ENCODE results near the gene MLXIPL. TPM values are rescaled to one million over a fixed set of nuclear protein-coding genes. Genes with fewer than 3 reads are reported as not detected.
A peak's percentile ranks its signal among the peaks of the same experiment; 100 is the strongest.

MLXIPL gene
- total RNA-seq, 4 donors from 2014 or later, result 7.7 to 56.2 (median 17.5) TPM

DNA sequence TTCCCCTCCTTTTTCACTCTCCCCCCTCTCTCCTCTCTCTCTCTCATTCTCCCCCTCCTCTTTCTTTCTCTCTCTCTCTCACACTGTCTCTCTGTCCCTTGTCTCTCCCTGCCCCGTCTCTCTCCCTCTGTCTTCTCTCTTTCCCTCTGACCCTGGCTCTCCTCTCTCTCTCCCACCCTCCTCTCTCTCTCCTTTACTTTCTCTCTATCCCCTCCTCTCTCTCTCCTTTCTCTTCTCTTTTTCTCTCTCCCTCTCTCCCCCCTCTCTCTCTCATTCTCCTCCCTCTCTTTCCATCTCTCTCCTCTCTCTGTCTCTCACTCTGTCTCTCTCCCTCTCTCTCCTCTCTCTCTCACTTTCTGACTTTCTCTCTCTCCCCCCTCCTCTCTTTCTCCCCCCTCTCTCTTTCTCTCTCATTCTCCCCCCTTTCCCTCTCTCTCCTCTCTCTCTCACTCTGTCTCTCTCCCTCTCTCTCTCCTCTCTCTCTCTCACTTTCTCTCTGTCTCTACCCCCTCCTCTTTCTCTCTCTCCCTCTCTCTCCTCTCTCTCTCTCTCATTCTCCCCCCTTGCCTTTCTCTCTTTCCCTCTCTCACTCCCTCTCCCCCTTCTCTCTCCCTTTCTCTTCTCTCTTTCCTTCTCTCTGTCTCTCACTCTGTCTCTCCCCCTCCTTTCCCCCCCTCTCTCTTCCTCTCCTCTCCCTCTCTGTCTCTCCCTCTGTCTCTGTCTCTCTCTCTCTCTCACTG is 24.4 kb upstream of the MLXIPL start:
- ATAC-seq, result no peak
- no peaks in the 10 kb centered on the region for H3K9me3 ChIP-seq
- H3K27ac ChIP-seq, result no peak overlapping the region
- no peak overlapping the region for H3K4me3 ChIP-seq
- peaks cover 90% of the 10 kb centered on the region for H3K27me3 ChIP-seq
- H3K4me1 ChIP-seq, result peaks cover 0 to 11% (median 3%) of the 10 kb centered on the region in 3 donors
- H3K36me3 ChIP-seq, result no peaks in the 10 kb centered on the region
- WGBS, 2 donors (ENCODE audit: low coverage in 1 of 2), result 29 to 36% methylated on average over 1 of the region's 1 CpG
- TF ChIP-seq EP300 (IDR thresholded peaks at IDR 0.05) (no peak), POLR2A (IDR thresholded peaks at IDR 0.05) (no peak), POLR2AphosphoS5 (IDR thresholded peaks at IDR 0.05) (no peak)
- TF ChIP-seq, protein P1, sequence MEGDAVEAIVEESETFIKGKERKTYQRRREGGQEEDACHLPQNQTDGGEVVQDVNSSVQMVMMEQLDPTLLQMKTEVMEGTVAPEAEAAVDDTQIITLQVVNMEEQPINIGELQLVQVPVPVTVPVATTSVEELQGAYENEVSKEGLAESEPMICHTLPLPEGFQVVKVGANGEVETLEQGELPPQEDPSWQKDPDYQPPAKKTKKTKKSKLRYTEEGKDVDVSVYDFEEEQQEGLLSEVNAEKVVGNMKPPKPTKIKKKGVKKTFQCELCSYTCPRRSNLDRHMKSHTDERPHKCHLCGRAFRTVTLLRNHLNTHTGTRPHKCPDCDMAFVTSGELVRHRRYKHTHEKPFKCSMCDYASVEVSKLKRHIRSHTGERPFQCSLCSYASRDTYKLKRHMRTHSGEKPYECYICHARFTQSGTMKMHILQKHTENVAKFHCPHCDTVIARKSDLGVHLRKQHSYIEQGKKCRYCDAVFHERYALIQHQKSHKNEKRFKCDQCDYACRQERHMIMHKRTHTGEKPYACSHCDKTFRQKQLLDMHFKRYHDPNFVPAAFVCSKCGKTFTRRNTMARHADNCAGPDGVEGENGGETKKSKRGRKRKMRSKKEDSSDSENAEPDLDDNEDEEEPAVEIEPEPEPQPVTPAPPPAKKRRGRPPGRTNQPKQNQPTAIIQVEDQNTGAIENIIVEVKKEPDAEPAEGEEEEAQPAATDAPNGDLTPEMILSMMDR (IDR thresholded peaks at IDR 0.05), result no peak

DNA sequence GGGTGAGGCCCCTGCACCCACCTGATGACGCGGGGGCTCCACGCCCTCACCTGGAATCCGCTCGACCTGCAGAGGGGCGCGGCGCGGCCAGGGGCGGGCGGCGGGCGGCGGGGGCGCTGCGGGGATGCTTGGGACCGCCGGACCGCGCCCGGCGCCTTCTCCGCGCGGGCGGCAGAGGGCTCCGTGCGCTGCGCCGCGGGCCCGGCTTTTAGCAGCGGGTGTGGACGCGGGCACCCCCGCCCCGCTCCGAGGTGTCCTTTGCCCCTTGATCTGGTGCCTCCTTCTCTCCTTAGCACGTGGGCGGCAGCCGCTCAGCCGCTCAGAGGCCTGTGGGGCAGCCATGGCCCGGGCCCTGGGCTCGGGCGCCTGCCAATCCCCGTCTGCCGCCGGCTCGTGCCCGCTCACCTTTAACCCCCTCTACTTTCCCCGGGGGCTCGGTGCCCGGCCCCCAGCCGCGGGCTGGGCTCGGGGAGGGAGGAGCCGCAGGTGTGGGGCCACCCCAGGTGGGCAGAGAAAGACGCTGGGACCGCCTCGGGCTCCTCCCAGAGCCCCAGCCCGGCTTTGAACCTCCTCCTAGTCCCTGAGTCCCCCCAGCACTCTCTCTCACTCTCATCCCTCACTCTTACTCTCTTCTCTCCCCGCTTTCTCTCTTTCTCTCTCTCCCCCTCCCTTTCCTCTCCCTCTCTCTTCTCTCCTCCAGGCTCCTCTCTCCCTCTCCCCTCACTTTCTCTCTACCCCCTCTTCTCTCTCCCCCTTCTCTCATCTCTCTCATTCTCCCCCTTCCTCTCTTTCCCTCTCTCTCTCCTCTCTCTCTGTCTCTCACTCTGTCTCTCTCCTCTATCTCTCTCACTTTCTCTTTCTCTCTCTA is 23.6 kb upstream of the MLXIPL start:
- Histone ChIP-seq H3K4me1 (peaks cover 0 to 11% (median 3%) of the 10 kb centered on the region in 3 donors), H3K4me3 (peak overlapping the region; percentile 18 to 51), H3K9me3 (no peaks in the 10 kb centered on the region), H3K27ac (no peak overlapping the region), H3K27me3 (peaks cover 94% of the 10 kb centered on the region), H3K36me3 (no peaks in the 10 kb centered on the region)
- TF ChIP-seq, protein P1 (IDR thresholded peaks at IDR 0.05), result peak in 3 of 4 experiments; percentile 10 to 31 (median 23)
- no peak for TF ChIP-seq POLR2A (IDR thresholded peaks at IDR 0.05)
- ATAC-seq, result peak; percentile 39
- WGBS, 2 donors (ENCODE audit: low coverage in 1 of 2), result 4% methylated on average over 5 to 8 of the region's 62 CpGs

DNA sequence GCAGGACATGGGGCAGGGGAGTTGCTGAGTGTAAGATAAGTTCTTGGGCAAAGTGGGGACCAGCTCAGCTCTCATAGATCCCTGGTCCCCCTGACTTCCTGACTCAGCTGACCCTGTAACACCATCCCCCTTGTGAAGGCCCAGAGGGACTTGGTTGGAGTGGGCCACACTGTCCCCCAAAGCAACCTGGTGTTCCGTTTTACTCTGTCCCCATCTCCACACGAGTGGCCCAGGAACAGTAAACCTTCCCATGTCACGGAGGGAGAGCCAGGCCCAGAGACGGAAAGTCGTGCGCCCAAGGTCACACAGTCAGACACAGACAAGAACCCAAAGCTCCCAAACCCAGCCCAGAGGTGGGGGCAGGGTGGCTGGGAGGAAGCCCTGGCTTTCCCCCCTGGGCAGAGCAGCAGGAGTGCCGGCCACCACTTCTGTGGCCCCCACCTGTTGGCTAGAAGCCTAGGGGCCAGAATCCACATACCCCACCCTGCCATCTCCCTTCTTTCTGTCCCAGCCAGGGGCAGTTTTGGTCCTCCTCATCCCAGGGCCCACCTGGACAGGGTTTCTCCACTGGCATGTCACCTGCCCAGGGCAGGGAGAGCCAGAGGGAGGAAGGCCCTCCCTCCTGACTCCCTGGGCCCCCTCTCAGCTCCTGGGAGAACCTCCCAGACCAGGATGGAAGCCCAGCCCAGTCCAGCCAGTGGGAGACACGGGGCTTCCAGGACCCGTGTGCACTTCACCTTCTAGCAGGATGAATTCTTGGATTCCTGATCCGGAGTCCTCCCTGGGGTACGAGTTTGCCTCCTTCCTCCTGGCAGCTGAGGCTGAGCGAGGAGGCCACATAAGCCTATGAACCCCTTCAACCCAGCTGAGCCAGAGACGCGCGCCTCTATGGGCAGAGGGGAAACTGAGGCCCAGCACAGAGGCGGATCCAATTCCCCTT is 22.7 kb upstream of the MLXIPL start:
- Histone ChIP-seq H3K4me3 (peak overlapping the region in 1 of 2 donors; percentile 51), H3K27me3 (peaks cover 96% of the 10 kb centered on the region), H3K4me1 (peaks cover 0 to 11% (median 3%) of the 10 kb centered on the region in 3 donors), H3K36me3 (no peaks in the 10 kb centered on the region), H3K9me3 (peaks cover 0 to under 1% (median 0%) of the 10 kb centered on the region in 3 donors), H3K27ac (no peak overlapping the region)
- no peak for ATAC-seq
- TF ChIP-seq POLR2AphosphoS5 (IDR thresholded peaks at IDR 0.05) (no peak), POLR2A (IDR thresholded peaks at IDR 0.05) (no peak), EP300 (IDR thresholded peaks at IDR 0.05) (no peak)
- TF ChIP-seq, protein P1 (IDR thresholded peaks at IDR 0.05), result no peak
- WGBS, 2 donors (ENCODE audit: low coverage in 1 of 2), result 85% methylated on average over 2 of the region's 16 CpGs; no CpG with 5 or more reads in 1 of the 2 donors

DNA sequence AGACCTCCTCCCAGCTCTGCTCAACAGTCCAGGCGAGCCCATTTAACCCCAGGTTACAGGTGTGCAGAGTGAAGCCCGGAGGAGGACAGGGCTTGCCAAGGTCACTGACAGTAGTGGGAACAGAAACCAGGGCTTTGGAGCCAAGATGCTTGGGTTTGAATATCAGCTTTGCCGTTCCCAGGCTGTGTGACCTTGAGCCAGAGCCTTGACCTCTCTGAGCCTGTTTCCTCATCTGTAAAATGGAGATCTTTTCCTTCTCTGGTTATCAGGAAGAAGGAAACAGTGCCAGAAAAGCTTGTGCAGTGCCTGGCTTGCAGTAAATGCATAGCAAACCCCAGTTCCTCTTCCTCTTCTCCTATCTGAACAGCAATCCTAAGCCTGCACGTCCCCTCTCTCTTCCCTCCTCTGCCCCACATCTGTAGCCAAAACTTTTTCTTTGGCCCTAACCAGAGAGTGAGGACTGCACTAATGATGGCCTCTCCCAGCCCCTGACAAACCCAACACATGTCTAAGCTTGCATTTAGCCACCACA is 21.4 kb upstream of the MLXIPL start:
- Histone ChIP-seq H3K9me3 (peaks cover 0 to 14% (median 0%) of the 10 kb centered on the region in 3 donors), H3K36me3 (no peaks in the 10 kb centered on the region), H3K27me3 (peaks cover 89% of the 10 kb centered on the region), H3K27ac (no peak overlapping the region), H3K4me3 (no peak overlapping the region), H3K4me1 (peaks cover 0 to 11% (median 3%) of the 10 kb centered on the region in 3 donors)
- ATAC-seq, result no peak
- TF ChIP-seq POLR2A (IDR thresholded peaks at IDR 0.05) (no peak), EP300 (IDR thresholded peaks at IDR 0.05) (no peak), POLR2AphosphoS5 (IDR thresholded peaks at IDR 0.05) (no peak)
- TF ChIP-seq, protein P1 (IDR thresholded peaks at IDR 0.05), result no peak
- 67 to 80% methylated on average over 1 of the region's 4 CpGs for WGBS, 2 donors (ENCODE audit: low coverage in 1 of 2)

Data from gastroesophageal sphincter (tissue), 4 donors.